ENCODE data around the gene DNAAF2. TPM values are rescaled to one million over a fixed set of nuclear protein-coding genes. Genes with fewer than 3 reads are reported as not detected.
"Not testable (repeated sequence)": the region's sequence is repeated elsewhere in the genome, so short reads cannot be mapped to it uniquely, and the experiment has no call there.

DNAAF2 gene, protein sequence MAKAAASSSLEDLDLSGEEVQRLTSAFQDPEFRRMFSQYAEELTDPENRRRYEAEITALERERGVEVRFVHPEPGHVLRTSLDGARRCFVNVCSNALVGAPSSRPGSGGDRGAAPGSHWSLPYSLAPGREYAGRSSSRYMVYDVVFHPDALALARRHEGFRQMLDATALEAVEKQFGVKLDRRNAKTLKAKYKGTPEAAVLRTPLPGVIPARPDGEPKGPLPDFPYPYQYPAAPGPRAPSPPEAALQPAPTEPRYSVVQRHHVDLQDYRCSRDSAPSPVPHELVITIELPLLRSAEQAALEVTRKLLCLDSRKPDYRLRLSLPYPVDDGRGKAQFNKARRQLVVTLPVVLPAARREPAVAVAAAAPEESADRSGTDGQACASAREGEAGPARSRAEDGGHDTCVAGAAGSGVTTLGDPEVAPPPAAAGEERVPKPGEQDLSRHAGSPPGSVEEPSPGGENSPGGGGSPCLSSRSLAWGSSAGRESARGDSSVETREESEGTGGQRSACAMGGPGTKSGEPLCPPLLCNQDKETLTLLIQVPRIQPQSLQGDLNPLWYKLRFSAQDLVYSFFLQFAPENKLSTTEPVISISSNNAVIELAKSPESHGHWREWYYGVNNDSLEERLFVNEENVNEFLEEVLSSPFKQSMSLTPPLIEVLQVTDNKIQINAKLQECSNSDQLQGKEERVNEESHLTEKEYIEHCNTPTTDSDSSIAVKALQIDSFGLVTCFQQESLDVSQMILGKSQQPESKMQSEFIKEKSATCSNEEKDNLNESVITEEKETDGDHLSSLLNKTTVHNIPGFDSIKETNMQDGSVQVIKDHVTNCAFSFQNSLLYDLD
- total RNA-seq (ENCODE audit: insufficient read depth, low replicate concordance): 13.7 TPM

DNA sequence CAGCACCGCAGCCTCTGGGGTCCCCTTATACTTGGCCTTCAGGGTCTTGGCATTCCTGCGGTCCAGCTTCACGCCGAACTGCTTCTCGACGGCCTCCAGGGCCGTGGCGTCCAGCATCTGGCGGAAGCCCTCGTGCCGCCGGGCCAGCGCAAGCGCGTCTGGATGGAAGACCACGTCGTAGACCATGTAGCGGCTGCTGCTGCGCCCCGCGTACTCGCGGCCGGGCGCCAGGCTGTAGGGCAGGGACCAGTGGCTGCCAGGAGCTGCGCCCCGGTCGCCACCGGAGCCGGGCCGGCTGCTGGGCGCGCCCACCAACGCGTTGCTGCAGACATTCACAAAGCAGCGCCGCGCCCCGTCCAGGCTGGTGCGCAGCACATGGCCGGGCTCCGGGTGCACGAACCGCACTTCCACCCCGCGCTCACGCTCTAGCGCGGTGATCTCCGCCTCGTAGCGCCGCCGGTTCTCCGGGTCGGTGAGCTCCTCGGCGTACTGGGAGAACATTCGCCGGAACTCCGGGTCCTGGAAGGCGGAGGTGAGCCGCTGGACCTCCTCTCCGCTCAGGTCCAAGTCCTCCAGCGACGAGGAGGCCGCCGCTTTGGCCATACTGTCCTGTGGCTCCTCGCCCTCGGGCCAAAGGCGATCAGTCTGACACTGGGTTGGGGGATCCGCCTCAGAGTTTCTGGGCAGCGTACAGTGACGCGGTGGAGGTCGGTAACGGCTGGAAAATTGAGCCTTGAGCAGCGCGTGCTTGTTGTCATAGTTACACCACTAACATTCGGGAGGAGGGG is at the start of gene DNAAF2:
TSS of gene DNAAF2 (minus strand) at position 698 of the 788 bp plus-strand sequence. CDS start at position 603, 95 bp downstream.
- DNase-seq (ENCODE audit: low spot score): peak; percentile 77

DNA sequence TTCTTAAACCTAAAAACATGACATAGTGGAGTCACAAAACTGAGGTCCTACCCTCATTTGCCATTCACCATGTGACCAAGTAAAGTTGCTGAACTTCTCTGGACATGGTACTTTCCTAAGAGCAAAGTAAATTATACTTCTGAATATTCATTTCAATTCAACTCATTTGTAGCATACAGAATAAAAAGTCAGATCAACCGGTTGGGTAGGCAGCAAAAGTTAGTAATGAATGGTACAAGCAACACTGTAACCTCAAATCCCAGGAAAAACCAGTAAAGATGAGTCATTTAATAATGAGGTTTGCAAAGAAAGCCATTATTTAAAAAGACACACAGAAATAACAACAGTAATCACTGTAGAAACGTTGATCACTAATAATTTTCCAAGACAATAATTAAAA is 44.2 kb upstream of the DNAAF2 start:
- DNase-seq (ENCODE audit: low spot score): no peak

DNA sequence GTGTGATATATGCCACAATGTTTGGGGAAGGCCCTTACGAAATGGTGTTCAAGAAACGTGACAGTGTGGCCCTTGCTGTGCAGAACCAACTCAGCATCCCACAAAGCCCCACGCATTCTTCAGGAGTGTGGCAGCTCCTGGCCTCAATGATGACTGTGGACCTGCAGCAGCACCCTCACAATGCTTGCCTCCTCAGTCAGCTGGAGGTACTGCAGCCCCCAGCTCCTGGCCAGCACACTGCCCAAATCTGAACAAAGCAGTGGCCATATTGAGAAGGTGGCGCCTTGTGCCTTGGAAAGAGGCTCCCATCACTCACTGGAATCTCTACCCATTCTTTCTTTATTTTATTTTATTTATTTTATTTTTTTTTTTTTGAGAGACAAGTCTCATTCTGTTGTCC is 42.6 kb upstream of the DNAAF2 start:
- no peak for DNase-seq (ENCODE audit: low spot score)

DNA sequence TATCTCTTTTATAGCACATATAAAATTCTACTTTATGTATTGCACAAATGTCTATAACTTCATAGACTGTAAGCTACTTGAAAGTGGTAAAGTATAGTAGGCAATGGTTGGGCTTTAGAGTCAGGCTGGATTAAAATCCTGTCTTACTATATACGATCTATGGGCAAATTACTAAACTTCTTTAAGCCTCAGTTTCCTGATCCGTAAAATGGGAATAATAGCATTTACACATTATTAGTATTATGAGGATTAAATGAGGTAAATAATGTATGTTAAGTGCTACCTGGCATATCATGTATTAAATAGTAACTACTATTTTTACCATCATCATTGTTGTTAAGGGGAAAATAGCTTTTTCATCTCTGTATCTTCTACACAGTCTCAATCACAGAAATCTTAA is 38.5 kb upstream of the DNAAF2 start:
- no peak for DNase-seq (ENCODE audit: low spot score)

DNA sequence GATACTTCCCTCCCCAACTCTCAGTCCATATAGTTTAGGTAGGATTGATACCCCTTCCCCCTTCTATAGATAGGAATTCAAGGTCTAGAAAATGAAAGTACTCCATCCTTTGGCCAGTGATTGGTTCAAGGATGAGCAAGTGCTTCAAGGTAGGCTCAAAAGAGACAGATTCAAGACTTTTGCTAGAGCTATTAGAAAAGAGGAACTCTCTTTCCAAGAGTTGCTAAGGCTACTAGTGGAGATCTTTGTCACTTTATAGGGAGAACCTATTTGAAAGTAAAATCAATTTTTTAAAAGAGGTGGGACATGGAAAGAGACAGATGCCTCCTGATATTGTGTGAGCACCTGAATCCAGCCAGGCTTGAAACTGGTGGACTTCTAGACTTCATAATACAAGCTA is 35.4 kb upstream of the DNAAF2 start:
- no peak for DNase-seq (ENCODE audit: low spot score)

DNA sequence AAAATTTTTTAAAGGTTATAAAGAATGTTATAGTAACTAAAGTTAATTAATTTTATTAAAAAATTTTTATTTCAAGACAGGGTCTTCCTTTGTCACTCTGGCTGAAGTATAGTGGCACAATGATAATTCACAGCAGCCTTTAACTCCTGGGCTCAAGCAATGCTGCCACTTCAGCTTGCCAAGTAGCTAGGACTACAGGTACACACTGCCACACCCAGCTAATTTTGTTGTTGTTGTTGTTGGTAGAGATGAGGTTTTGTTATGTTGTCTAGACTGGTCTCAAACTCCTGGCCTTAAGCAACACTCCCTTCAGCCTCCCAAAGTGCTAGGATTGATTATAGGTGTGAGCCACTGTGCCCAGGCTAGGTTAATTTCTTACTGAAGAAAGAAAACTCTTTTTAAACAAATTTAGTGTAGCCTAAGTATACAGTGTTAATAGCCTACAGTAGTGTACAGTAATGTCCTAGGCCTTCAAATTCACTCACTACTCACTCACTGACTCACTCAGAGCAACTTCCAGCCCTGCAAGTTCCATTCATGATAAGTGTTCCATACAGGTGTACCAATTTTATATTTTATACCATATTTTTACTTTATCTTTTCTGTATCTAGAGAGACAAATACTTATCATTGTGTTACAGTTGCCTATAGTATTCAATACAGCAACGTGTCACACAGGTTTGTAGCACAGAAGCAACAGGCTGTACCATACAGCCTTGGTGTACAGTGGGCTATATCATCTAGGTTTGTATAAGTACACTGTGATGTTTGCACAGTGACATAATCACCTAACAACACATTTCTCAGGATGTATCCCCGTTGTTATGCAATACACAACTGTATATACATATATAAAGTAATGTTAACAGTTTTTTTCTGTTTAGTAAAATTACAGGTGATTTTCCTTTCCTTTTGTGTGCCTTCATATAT is 24.7 kb upstream of the DNAAF2 start:
- no peak for DNase-seq (ENCODE audit: low spot score)

DNA sequence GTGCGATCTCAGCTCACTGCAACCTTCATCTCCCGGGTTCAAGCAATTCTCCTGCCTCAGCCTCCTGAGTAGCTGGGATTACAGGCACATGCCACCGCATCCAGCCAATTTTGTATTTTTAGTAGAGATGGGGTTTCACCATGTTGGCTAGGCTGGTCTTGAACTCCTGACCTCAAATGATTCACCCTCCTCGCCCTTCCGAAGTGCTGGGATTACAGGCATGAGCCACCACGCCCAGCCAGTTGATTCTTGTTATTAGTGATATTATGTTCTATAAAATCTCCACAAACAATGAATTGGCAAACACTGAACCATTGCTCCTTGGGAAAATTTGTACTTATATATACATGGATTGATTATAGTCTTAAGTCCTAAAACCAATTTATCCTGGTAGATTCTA is 22.5 kb upstream of the DNAAF2 start:
- not testable (repeated sequence) for DNase-seq (ENCODE audit: low spot score)

DNA sequence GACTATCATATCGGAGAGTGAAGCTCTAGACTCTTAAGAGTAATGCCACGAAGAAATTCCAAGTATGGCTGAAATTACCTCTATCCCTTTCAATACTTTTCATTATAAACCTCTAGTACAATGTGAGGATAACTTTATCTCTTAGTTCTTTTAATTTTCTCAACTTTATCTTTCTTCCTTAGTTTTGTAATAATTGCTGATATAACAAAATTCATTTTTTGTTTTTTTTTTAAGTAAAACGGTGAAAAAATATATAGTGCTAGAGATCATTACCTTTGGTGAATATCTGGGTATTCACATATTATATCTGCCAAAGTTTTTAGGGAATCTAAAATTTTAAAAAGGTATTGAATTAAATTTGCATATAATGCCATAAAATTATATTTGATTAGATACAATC is 19.5 kb upstream of the DNAAF2 start:
- DNase-seq (ENCODE audit: low spot score): no peak

DNA sequence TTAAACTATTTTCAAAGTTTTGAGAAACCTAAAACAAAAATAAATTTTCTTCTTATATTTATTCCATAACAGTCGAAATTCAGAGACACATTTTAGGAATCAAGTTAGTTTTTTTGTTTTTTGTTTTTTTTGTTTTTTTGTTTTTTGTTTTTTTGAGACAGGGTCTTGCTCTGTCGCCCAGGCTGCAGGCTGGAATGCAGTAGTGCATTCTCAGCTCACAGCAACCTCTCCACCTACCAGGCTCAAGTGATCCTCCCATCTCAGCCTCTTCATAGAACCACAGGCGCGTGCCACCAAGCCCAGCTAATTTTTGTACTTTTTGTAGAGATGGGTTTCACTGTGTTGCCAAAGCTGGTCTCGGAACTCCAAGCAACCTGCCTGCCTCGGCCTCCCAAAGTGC is 18.5 kb upstream of the DNAAF2 start:
- no peak for DNase-seq (ENCODE audit: low spot score)

DNA sequence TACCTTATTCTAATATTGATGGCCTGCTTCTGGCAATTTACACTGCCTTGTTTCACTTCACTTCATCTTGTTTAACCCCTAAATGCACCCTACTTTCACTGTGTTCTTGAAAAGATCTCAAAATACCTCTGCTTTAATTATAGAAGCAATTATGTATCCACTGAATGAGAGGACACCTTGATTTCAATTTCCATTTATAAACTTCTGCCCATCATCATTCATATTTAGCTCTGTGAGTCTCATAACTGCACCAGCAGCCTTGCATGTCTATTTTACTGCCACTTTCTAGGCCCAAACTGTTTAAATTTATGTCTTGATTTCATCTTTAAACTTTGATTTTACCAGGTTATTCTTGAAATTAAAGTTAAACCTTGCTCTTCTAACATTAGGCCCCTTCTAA is 7.1 kb upstream of the DNAAF2 start:
- no peak for DNase-seq (ENCODE audit: low spot score)

DNA sequence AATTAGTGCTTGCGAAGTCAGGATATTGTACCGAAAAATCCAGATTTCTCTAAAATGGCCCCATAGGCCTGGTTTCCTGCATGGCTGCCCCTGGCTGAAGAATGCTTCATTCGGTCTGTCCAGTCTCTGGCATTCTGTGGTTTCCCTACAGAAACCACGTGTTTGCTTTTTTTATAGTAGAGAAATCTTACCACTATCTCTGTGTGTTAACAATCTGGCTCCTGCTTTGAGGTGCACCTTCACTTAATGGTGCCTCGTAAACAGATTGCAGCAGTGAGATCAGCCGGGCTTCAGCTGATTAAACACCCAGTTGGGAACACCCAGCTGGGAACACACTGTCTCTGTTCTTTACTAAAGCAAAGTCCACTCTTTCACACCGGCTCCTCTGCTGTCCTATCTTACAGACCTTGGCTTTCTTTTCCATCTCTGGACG is 6.7 kb upstream of the DNAAF2 start:
- no peak for DNase-seq (ENCODE audit: low spot score)

DNA sequence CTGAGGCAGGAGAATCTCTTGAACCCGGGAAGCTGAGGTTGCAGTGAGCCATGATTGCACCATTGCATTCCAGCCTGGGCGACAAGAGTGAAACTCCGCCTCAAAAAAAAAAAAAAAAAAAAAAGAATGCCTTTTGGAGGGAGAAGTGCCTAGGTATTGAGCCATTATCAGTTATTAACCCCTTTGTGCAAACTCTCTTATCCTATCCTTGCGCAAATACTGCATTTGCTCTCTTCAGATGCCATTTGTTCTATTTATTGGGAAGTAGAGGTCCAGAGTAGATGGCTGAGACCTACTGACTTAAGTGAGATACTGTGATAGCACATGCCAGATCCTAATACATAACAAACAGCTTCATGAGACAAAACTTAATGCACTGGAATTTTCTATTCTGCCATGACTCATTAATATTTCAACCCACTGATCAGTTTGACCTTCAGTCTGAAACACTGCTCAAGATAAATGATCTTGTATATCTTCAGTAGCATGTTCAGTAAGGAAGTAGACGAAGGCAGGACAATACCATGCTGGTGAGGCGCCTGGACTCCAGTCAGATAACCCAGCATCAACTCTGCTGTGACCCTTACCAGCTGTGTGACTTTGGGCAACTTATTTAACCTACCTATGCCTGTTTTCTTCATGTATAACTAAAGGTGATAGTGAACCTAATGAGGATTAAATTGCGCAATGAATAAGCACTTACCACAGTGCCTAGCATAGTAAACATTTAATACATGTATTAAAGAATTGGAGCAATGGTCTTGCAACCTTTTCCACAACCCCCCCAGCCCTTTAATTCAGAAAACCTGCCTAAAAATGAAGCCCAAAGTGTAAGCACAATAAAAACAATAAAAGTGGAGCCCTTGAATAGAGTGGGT is 5.7 kb upstream of the DNAAF2 start:
- DNase-seq (ENCODE audit: low spot score): no peak

DNA sequence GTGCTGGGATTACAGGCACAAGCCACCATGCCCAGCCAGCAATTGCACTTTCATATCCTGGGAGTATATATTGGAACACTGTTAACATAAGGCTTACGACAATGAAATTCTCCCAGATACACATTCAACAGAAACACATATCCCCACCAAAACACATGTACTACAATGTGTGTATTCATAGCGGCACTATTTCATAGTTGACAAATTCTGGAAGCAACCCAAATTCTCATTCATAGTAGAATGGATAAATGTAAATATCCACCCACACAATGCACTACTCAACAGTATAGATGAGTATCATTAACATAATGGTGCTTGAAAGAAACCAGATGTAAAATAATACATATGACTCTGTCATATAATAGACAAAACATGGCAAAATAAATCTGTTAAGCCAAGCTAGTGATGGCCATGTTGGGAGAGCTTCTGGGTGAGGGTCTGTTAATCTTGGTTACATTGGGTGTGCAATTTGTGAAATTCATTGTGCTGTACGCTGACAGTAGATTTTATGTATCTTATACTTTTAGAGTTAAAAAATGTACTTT is 2.6 kb upstream of the DNAAF2 start:
- DNase-seq (ENCODE audit: low spot score): no peak

DNA sequence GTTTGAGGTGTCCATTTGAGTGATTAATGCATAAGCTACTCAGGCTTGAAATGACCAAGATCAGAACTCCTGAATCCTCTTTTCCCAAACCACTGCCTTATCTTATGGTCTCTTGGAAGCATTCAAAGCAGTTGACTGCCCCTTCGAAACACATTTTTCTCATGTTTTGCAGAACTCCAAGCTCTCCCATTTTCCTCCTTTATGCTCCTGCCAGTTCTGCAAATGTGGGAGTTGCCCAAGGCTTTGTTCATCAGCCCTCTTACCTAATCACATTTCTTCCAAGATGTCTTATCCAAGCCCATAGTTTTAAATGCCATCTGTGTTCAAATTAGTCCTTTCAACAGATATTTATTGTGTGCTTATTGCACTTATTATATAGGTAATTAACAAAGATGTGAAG is 1.8 kb upstream of the DNAAF2 start:
- DNase-seq (ENCODE audit: low spot score): no peak

DNA sequence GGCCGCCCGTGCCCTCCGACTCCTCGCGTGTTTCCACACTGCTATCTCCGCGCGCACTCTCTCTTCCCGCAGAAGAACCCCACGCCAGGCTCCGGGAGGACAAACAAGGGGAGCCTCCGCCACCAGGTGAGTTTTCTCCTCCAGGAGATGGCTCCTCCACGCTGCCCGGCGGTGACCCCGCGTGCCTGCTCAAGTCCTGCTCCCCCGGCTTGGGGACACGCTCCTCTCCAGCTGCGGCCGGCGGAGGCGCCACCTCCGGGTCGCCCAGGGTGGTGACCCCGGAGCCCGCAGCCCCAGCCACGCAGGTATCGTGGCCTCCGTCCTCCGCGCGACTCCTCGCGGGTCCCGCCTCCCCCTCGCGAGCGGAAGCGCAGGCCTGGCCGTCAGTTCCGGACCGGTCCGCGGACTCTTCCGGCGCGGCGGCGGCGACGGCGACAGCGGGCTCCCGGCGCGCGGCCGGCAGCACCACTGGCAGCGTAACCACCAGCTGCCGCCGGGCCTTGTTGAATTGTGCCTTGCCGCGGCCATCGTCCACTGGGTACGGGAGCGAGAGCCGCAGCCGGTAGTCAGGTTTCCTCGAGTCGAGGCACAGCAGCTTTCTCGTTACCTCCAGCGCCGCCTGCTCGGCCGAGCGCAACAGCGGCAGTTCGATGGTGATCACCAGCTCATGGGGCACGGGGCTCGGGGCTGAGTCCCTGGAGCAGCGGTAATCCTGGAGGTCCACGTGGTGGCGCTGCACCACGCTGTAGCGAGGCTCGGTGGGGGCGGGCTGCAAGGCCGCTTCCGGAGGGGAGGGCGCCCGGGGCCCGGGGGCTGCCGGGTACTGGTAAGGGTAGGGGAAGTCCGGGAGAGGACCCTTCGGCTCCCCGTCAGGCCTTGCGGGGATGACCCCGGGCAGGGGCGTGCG is 1.2 kb downstream of the DNAAF2 start:
- peak; percentile 97 for DNase-seq (ENCODE audit: low spot score)

DNA sequence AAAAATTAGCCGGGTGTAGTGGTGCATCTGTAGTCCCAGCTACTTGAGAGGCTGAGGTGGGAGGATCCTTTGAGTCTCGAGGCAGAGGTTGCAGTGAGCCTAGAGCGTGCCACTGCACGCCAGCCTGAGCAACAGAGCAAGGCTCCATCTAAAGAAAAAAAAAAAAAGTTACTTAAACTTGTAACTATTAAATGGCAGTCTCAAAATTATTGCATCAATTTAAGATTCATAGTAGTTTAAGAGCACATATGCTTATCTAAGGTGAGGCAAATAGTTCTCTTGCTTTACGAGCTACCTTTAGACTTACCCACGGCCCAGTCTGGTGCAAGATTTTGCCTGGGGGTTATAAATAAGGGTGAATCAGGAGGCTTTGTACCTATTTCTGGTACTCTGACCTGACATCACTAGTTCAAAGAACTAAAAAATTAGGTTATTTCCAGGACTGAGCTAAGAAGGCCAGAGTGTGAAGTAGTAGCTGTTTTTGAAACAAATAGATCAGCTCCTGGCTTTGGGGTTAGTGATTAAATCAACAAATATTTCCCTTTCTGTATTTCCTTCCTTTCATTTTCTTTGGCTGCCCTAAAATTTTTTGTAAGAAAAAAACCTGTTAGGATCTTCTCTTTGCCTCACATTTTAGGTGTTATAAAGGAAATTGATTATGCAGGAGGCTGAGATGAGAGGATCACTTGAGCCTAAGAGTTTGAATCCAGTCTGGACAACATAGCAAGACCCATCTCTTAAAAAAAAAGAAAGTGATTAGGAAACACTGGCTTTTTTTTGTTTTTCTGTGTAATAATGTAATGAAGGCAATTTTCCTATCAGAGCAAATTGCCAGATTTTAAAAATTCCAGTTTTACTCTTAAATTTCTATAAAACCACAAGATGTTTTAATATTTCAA is 10.9 kb downstream of the DNAAF2 start:
- no peak for DNase-seq (ENCODE audit: low spot score)

DNA sequence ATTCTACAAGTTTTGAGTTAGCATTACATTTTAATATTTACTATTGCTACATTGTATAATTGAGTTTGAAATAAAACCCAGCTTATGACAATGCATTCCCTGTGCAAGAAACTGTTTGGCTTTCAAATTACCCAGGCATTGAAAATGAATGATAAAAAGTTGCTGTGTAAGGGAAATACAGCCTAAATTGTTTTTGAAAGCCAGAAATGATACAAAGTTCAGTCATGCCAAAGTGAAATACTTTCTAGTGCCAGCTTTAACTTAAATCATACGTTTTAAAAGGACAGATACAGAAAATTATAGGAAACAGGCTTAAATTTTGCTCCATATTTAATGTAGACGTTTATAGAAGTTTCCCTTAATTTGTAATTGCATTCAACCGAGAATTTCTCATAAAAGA is 11.7 kb downstream of the DNAAF2 start:
- DNase-seq (ENCODE audit: low spot score): no peak
